ENCODE results near the gene TMPRSS11A.

Gene TMPRSS11A

DNA sequence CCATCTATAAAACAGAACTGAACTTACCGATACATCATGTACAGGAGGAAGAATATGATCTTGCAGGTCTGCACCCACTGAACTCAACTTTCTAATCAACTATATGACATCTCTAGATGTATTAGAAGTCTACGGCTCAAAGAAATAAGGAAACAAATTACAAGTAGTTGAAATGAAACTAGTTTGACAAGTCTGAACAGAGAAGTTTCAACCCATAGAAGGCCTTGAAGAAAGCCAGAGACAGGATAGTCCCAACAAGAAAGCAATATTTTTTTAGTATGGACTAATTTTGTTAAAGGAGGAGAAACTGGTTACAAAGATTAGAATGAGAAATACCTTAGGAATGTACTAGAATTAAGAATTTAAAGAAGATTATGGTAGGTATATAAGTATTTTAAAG lies at the start of gene TMPRSS11A:
Gene TMPRSS11A, minus strand, starts transcription at position 138 of the 400 bp plus-strand sequence. Its CDS starts 100 bp downstream, at position 38.
- DNase-seq = no peak

DNA sequence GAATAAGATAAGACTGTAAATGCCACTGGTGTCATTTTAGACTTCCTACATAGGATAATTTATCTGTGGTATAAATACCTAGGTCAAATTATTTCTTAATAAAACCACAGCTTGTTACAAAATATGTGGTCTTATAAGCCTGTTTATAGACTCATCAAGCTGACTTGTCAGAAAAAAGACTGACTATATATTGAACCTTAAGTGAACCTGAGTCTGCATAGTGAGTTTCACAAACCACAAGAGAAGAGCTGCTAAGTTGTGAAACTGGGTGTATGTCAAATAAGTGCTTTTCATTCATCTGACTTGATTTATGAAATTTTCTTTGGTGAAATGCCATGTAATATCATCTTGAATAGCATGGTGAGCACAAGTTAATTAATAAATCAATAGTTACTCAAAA lies 48.4 kb upstream of the TMPRSS11A start:
- no peak for DNase-seq

DNA sequence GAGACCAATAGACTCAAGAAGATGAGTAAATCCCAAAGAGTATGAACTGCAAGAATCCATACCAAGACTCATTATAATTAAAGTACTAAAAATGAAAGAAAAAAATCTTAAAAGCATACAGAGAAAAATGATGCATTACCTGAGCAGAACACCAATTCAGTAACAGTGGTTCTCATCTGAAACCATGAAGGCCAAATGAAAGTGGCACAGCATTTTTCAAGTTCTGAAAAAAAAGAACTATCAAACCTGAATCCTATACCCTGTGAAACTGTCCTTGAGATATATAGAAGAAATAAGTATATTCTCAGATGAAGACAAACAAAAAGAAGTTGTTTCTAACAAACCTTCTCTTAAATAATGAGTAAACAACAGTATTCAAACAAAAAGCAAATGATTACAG lies 39.6 kb upstream of the TMPRSS11A start:
- no peak for DNase-seq

DNA sequence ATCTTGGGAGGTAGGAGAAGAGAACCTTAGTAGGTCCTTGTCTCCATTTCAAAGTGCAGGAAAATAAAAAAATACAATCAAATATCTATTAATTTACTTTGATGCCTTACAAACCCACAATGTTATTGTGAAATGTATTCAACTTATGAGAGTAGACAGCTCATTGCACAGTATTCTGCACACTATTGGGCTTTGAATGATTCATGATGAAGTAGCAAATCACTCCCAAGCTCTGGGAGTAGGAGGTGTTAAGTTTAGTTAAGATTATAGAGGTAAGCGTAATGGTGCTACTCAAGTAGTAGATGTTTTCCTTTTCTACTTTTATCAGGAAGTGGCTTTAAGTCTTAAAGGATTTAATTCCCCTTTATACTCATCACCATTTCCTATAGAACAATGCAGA lies 32.8 kb upstream of the TMPRSS11A start:
- no peak for DNase-seq

DNA sequence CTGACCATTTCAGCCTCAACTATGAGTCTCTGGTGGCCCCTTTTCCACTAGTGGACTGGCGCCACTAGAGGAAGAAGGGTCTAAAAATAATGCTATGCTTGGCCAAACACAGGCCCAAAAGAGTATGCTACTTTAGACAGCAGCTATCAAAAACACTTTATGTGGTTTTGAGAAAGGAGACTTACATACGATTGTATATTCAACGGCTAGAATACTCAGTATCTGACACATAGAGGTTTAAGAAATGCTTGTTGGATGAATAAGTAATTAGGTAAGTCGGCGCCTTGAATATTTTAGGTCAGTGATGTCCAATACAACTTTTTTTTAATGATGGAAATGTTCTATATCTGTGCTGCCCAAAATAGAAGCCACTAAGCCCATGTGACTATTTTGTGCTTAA lies 25.7 kb upstream of the TMPRSS11A start:
- no peak for DNase-seq

GRCh38 chr4:67983333-67983732 lies 20.0 kb upstream of the TMPRSS11A start:
- DNase-seq = no peak

DNA sequence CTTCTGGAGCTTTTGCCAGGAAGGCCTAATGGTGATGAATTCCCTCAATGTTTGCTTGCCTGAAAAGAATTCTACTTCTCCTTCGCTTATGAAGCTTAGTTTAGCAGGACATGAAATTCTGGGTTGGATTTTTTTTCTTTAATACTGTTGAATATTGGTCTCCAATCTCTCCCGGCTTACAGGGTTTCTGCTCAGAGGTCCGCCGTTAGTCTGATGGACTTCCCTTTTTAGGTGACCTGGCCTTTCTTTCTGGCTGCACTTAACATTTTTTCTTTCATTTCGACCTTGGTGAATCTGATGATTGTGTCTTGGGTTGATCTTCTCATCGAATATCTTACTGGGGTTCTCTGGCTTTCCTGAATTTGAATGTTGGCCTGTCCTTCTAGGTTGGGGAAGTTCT lies 17.2 kb upstream of the TMPRSS11A start:
- DNase-seq = no peak

GRCh38 chr4:67973608-67974007 lies 10.3 kb upstream of the TMPRSS11A start:
- DNase-seq = no peak

- no peak for DNase-seq
Observed at GRCh38 chr4:67954890-67955289, 8.4 kb downstream of the TMPRSS11A start.

- DNase-seq = no peak
Observed at GRCh38 chr4:67941074-67941473, 22.2 kb downstream of the TMPRSS11A start.

DNA sequence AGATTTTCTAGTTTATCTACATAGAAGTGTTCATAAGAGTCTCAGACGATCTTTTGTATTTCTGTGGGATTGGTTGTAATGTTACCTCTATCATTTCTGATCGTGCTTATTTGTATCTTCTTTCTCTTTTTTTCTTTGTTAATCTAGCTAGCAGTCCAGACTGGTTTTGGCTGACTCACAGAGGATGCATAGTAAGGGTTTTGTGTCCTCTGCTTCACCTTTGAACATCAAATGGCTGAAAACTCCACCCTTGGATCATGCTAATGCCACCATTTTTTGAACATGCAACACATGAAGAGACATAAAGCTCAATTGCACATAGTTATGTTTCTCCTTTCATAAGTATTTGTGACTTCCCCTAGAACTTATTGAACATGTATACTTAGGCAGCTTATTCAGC lies 22.8 kb downstream of the TMPRSS11A start:
- DNase-seq = no peak

GRCh38 chr4:67939195-67939594 lies 24.1 kb downstream of the TMPRSS11A start:
- DNase-seq = no peak

GRCh38 chr4:67935888-67936287 lies 27.4 kb downstream of the TMPRSS11A start:
- DNase-seq = no peak

- DNase-seq = no peak
Observed at GRCh38 chr4:67934628-67935027, 28.7 kb downstream of the TMPRSS11A start.

DNA sequence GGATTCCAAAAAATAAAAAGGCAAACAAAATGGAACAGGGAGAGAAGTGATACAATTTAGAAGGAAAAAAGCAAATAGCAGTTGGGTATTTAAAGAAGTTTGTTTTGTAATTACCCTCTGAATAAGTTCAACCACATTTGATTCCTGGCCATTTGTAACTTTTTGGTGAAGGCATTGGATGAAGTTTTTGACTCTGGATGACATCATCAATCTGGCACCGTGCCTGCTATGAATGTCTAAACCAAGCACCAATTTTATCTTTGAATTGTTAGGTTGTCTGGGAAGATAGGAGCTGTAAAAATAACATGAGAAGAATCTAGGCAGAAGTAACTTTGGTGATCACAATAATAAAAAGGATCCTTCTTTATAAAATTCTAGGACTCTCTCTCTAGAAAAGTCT lies 29.5 kb downstream of the TMPRSS11A start:
- no peak for DNase-seq

DNA sequence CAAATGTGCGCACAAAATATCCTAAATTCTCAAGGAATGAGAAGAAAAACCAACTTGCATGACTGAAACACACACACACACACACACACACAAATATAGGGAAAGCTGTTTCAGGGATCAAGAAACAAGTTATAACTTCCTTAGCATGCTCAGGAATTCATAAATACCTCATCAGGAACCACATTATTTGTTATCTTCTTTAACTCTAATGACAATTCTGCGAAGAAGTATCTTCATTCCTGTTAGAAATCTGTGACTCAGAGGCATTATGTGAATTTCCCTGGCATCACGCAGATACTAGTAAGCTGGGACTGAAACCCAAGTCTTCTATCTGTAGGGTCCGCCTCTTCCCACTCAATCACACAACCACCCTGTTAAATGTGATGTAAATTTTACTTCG lies 30.3 kb downstream of the TMPRSS11A start:
- DNase-seq = no peak

GRCh38 chr4:67931256-67931655 lies 32.0 kb downstream of the TMPRSS11A start:
- DNase-seq = no peak

- no peak for DNase-seq
Observed at GRCh38 chr4:67929426-67929825, 33.9 kb downstream of the TMPRSS11A start.

DNA sequence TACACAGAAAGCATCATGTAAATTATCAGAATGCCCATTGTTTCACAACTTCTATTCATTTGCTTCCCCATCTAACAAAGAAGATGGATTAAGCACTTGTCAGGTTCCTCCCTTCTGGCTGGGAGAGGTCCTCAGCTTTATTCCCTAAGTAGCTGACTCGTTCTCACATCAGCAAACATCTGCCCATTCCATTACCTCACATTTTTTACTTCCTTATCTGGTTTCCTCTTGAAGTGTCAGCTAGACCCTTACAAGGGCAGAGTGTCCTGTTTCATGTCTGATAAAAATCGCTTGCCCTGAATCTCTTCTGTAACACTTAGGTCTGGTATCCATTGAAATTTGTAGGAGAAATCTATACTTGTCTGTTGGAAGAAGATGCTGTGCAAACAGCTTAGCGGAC lies 34.7 kb downstream of the TMPRSS11A start:
- DNase-seq = no peak

- DNase-seq = no peak
Observed at GRCh38 chr4:67927251-67927650, 36.0 kb downstream of the TMPRSS11A start.

GRCh38 chr4:67926485-67926884 lies 36.8 kb downstream of the TMPRSS11A start:
- DNase-seq = no peak

DNA sequence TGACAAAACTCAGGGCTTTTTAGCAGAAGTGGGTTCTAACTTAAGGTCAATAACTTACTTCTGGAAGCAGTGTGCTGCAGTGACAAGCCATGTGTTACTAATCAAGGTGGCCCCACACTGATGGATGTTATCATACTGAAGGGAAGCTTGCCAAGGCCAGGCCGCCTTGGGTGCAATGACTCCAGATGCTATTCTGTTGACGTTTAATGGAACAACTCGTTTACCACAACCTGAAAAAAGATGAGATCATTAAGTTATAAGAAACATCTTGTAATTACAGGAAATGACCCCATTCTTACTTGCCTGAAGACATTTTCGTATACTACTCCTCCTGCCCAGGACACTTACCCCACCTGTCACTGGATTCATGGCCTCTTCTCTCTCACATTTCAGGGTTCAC lies 40.6 kb downstream of the TMPRSS11A start:
- no peak for DNase-seq

GRCh38 chr4:67918428-67918827 lies 44.9 kb downstream of the TMPRSS11A start:
- DNase-seq = no peak

DNA sequence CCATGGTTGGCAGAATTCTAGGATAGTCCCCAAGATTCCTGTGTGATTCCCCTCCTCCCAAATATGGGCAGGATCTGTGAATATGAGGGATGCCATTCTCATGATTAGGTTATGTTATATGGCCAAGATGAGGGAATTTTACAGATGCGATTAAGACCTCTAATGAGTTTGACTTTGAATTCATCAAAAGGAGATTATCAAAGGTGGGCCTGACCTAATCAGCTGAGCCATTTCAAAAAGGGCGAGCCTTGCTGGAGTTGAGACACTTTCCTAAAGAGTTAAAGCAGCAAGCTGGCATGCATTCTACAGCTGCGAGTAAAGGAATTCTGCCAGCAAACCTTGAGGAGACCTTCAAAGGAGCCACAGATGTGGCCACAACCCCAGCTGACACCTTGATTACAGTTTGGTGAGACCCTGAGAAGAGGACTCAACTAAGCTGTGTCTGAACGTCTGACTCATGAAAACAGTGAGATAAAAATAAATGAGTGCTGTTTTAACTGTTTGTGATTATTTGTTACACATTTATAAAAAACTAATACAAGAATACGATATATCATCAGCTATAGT lies 47.8 kb downstream of the TMPRSS11A start:
- DNase-seq = no peak

- no peak for DNase-seq
Observed at GRCh38 chr4:67912080-67912479, 51.2 kb downstream of the TMPRSS11A start.

DNA sequence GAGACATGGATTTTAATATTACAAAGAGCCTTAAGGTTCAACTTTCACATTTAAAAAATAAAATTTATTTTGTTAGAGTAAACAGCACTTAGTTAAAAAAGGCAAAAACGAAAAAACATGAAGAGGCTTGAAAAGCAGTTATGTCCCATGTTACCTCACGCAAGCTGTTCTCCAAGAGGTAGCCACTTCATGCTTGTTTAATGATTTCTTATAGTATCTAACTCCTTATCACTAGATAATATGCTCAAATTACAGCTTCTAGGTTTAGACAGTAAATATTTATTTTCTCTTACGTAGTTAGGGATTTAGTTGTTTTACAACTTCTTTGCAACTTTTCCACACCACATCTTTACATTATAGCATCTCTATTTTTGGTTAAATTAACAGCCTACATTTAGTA lies 51.7 kb downstream of the TMPRSS11A start:
- no peak for DNase-seq

Data from activated CD4-positive, alpha-beta T cell treated with anti-CD3 and anti-CD28 coated beads for 48 hours (primary cell).